Measurements from ENCODE around the gene PIP5K1A. TPM values are rescaled to one million over a fixed set of nuclear protein-coding genes. Genes with fewer than 3 reads are reported as not detected.

PIP5K1A gene
- total and polyA plus RNA-seq, 2 of the 8 experiments (the other 6 are each of a cell fraction or from before 2014, with no cell fraction given): 87.5 to 105 TPM

- TF ChIP-seq SUZ12 (IDR thresholded peaks at IDR 0.05; ENCODE audit: low read length) (no peak), KDM1A (IDR thresholded peaks at IDR 0.05; ENCODE audit: borderline replicate concordance, low read length) (0 out of 2 replicates have a peak, but pooled peaks have one; percentile 6), KDM5A (IDR thresholded peaks at IDR 0.05; ENCODE audit: low read length) (no peak), NRF1 (IDR thresholded peaks at IDR 0.05; ENCODE audit: low read depth, low read length) (no peak; the same call in 1 of the 2 replicates), CEBPB (IDR thresholded peaks at IDR 0.05; ENCODE audit: low read depth, low read length) (peak; percentile 51), BCL11A (IDR thresholded peaks at IDR 0.05; ENCODE audit: low read depth in 2 of 2, low read length in 2 of 2) (no peak), TBP (IDR thresholded peaks at IDR 0.05; ENCODE audit: low read depth, low read length) (peak; percentile 85), CBX5 (IDR thresholded peaks at IDR 0.05; ENCODE audit: low read depth, low read length) (no peak), CHD2 (IDR thresholded peaks at IDR 0.05; ENCODE audit: low read length) (no peak), GTF2F1 (IDR thresholded peaks at IDR 0.05; ENCODE audit: borderline replicate concordance, low read depth, low read length) (no peak), NANOG (IDR thresholded peaks at IDR 0.05; ENCODE audit: insufficient read depth, low read depth, low read length, poor library complexity, severe bottlenecking) (no peak), SP2 (IDR thresholded peaks at IDR 0.05; ENCODE audit: low read length) (no peak), SRF (IDR thresholded peaks at IDR 0.05; ENCODE audit: low read depth, low read length) (peak; percentile 29; the same call in 1 of the 2 replicates), TEAD4 (IDR thresholded peaks at IDR 0.05; ENCODE audit: low read depth, low read length) (no peak)
Observed at GRCh38 chr1:151281225-151281968, 83.0 kb downstream of the PIP5K1A start (continued).

All from H1 (cell line).